ENCODE measurements around the gene RFNG. TPM values are rescaled to one million over a fixed set of nuclear protein-coding genes. Genes with fewer than 3 reads are reported as not detected.

The RFNG gene
- total and polyA plus RNA-seq, 2 of the 13 experiments (the other 11 are each of a cell fraction or from before 2014, with no cell fraction given) = 61.4 to 64.0 TPM

GRCh38 chr17:82018989-82019689 lies 32.5 kb downstream of the RFNG start (continued):
- TF ChIP-seq SCMH1 (CRISPR knock-in tag; IDR thresholded peaks at IDR 0.05; ENCODE audit: borderline replicate concordance) = no peak
- no peak for TF ChIP-seq MEIS2 (CRISPR knock-in tag; IDR thresholded peaks at IDR 0.05)
- no peak for TF ChIP-seq U2AF1 (optimal IDR thresholded peaks at IDR 0.05; ENCODE audit: low read depth, low read length)
- no peak for TF ChIP-seq SRSF9 (IDR thresholded peaks at IDR 0.05; ENCODE audit: borderline replicate concordance, insufficient read depth, low read depth, low read length, poor library complexity, severe bottlenecking)
- 0 out of 2 replicates have a peak, but pooled peaks have one; percentile 25 for TF ChIP-seq NRL (CRISPR knock-in tag; IDR thresholded peaks at IDR 0.05; ENCODE audit: borderline replicate concordance)
- TF ChIP-seq TEAD2 (CRISPR knock-in tag; IDR thresholded peaks at IDR 0.05) = no peak
- TF ChIP-seq PRDM10 (CRISPR knock-in tag; IDR thresholded peaks at IDR 0.05; ENCODE audit: low read depth) = no peak
- TF ChIP-seq MXI1 (IDR thresholded peaks at IDR 0.05; ENCODE audit: borderline replicate concordance, low read depth, low read length) = no peak
- TF ChIP-seq CEBPG (CRISPR knock-in tag; IDR thresholded peaks at IDR 0.05) = no peak
- TF ChIP-seq, protein P1, sequence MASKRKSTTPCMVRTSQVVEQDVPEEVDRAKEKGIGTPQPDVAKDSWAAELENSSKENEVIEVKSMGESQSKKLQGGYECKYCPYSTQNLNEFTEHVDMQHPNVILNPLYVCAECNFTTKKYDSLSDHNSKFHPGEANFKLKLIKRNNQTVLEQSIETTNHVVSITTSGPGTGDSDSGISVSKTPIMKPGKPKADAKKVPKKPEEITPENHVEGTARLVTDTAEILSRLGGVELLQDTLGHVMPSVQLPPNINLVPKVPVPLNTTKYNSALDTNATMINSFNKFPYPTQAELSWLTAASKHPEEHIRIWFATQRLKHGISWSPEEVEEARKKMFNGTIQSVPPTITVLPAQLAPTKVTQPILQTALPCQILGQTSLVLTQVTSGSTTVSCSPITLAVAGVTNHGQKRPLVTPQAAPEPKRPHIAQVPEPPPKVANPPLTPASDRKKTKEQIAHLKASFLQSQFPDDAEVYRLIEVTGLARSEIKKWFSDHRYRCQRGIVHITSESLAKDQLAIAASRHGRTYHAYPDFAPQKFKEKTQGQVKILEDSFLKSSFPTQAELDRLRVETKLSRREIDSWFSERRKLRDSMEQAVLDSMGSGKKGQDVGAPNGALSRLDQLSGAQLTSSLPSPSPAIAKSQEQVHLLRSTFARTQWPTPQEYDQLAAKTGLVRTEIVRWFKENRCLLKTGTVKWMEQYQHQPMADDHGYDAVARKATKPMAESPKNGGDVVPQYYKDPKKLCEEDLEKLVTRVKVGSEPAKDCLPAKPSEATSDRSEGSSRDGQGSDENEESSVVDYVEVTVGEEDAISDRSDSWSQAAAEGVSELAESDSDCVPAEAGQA (IDR thresholded peaks at IDR 0.05; ENCODE audit: low read depth) = peak; percentile 40; the same call in 1 of the 2 replicates
- TF ChIP-seq, protein P1 (CRISPR knock-in tag; IDR thresholded peaks at IDR 0.05; ENCODE audit: borderline replicate concordance) = no peak
- no peak for TF ChIP-seq ZBTB25 (CRISPR knock-in tag; IDR thresholded peaks at IDR 0.05)
- TF ChIP-seq, protein P2, sequence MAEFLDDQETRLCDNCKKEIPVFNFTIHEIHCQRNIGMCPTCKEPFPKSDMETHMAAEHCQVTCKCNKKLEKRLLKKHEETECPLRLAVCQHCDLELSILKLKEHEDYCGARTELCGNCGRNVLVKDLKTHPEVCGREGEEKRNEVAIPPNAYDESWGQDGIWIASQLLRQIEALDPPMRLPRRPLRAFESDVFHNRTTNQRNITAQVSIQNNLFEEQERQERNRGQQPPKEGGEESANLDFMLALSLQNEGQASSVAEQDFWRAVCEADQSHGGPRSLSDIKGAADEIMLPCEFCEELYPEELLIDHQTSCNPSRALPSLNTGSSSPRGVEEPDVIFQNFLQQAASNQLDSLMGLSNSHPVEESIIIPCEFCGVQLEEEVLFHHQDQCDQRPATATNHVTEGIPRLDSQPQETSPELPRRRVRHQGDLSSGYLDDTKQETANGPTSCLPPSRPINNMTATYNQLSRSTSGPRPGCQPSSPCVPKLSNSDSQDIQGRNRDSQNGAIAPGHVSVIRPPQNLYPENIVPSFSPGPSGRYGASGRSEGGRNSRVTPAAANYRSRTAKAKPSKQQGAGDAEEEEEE (CRISPR knock-in tag; IDR thresholded peaks at IDR 0.05; ENCODE audit: borderline replicate concordance) = no peak
- TF ChIP-seq, protein P3, sequence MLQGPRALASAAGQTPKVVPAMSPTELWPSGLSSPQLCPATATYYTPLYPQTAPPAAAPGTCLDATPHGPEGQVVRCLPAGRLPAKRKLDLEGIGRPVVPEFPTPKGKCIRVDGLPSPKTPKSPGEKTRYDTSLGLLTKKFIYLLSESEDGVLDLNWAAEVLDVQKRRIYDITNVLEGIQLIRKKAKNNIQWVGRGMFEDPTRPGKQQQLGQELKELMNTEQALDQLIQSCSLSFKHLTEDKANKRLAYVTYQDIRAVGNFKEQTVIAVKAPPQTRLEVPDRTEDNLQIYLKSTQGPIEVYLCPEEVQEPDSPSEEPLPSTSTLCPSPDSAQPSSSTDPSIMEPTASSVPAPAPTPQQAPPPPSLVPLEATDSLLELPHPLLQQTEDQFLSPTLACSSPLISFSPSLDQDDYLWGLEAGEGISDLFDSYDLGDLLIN (CRISPR knock-in tag; IDR thresholded peaks at IDR 0.05; ENCODE audit: borderline replicate concordance) = no peak
- no peak for TF ChIP-seq ZKSCAN8 (CRISPR knock-in tag; IDR thresholded peaks at IDR 0.05; ENCODE audit: borderline replicate concordance)
